ENCODE measurements around the gene TXNIP.

The TXNIP gene

GRCh38 chr1:145961425-145962156 is 34.8 kb downstream of the TXNIP start:
- no peak for DNase-seq

- no peak for DNase-seq
These were observed 35.3 kb downstream of the TXNIP start for GRCh38 chr1:145961109-145961424.

- no peak for DNase-seq
These were observed 35.8 kb downstream of the TXNIP start for GRCh38 chr1:145960468-145961108.

GRCh38 chr1:145959957-145960467 is 36.4 kb downstream of the TXNIP start:
- no peak for DNase-seq

DNA sequence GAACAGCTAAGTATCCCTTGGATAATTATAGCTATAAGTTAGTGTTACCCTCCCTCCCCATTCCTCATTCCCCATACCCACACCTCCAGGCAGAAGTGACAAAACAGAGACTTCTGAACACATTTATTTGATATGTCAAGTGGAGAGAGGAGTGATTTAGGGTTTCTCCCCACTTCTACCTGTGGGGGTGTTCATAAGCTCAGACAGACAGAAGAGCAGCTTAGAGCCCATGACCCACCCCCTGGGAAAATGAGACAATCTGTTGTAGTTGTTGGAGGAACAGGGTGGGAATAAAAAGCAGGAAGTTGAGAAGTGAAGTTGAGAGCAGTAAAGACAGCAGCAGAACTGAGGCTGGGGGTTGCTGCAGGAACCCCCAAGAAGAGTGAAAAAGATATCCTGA is 37.0 kb downstream of the TXNIP start:
- DNase-seq, result no peak

DNA sequence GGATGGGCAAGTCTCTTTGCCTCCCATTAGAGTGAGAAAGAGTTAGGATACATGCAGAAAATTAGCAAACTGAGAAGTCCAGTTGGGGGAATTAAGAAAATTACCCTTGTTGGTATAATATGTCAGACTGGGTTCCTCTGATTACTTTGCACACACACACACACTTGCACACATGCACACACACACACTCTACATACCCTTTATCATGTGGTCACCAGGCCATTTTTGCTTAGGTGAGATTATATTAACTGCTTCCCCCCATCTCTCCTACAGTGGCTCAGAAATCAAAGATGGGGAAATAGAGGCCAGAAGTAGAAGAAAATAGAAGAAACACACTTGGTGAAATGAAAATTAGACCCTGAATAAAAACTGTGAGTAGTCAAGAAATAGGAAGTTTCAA is 37.6 kb downstream of the TXNIP start:
- no peak for DNase-seq

DNA sequence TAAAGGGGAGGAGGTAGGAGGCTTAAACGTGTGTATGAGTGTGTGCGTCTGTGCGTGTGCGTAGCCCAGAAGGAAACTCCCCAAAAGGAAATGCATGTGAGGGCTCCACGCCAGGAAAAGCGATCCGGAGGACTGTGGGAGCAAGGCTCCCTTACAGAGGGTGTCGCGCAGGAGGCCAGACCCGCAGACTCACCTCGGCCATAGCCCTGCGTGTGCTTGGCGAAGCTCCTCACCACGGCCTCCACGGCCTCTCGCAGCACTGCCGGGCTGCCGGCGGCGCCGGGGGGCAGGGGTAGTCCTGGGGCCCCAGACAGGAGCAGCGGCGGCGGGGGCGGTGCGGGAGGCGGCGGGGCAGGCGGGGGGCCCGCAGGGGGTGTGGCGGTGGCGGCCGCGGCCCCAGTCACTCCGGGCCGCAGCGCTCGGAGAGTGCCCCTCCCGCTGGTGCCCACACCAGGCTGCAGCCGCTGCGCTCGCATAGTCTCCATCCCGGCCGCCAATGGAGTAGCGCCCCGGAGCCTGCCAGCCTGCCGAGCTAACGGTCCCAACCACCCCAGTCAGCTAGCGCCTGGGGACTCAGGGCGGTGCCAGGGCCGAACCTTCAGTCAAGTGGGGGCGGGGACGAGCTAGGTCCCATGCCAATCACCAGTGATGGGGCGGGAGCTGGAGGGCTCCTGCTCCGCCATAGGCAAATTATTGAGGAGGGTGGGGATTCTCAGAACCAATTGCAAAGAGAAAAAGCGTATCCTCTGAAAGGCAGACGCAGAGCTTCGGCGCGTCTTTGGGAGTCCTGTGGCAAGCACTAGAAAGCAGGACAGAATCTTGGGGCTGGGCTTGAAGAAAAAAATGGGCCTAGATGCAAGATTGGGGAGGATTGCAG is 38.7 kb downstream of the TXNIP start, which contains the start of gene LIX1L:
Gene LIX1L (minus strand): TSS at position 575 of the 877 bp plus-strand sequence. CDS start 90 bp downstream, at position 485.
- DNase-seq, result peak; percentile 90

GRCh38 chr1:145956781-145957442 is 39.5 kb downstream of the TXNIP start:
- no peak for DNase-seq

DNA sequence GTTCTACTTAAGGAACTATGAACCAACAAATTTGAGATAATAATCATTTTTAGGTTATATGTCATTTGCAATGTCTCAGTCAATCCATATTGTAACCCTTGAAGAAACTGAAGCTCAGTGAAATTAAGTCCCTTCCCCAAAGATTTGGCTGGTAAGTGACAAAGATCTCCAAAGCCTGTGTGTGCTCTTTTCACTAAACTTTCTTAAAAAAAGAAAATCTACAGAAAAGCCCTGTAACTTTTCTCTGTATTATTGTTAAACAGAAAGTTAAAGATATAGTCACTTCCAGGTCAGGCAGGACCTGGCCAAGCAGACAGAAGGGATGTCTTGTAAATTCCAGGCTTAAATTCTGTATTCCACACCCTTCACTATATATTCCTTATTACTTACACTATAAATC is 40.0 kb downstream of the TXNIP start:
- DNase-seq, result no peak

- no peak for DNase-seq
These were observed 40.9 kb downstream of the TXNIP start for GRCh38 chr1:145955436-145955835.

DNA sequence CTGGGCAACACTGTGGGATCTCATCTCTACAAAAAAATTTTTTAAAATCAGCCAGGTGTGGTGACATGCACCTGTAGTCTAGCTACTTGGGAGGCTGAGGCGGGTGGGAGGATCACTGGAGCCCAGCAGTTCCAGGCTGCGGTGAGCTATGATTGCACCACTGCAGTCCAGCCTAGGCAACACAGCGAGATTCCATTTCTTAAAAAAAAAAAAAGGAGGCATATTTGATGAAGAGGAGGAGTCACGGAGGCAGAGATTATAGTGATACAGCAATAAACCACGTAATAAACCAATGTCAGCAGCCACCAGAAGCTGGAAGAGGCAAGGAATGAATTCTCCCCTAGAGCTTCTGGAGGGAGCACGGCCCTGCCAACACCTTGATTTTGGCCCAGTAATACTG is 42.5 kb downstream of the TXNIP start:
- DNase-seq, result no peak

DNA sequence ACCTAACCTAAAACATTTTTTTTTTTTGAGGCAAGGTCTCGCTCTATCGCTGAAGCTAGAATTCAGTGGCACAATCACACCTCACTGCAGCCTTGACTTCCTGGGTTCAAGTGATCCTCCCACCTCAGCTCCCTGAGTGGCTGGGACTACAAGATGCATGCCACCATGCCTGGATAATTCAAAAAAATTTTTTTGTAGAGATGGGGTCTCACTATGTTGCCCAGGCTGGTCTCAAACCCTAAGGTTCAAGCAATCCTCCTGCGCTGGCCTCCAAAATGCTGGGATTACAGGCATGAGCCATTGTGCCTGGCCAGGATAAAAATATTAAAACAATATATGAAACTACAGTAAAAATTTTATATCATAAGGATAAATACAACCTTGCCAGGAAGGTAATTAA is 43.5 kb downstream of the TXNIP start:
- DNase-seq, result no peak

- DNase-seq, result no peak
These were observed 44.9 kb downstream of the TXNIP start for GRCh38 chr1:145951526-145951925.

GRCh38 chr1:145949219-145949618 is 47.2 kb downstream of the TXNIP start:
- DNase-seq, result no peak

DNA sequence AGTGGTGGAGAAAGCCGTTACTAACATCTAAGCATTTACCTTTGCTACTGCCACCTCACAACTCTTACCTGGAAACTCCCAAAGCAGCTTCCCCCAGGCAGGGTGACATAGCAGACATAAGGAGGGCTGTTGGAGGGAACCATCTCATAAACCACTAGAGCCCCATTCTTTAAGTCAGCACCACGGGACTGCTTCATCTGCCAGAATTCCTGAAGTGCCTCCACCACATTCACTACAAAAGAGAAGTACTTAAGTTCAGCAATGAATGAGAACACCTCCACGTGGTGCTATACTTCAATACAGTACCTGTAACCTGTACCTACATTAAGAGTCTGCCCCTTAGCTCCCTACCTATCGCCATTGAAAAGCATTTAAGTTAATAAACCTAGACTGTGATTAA is 48.8 kb downstream of the TXNIP start:
- DNase-seq, result no peak

- no peak for DNase-seq
These were observed 49.8 kb downstream of the TXNIP start for GRCh38 chr1:145946477-145946986.

- no peak for DNase-seq
These were observed 51.8 kb downstream of the TXNIP start for GRCh38 chr1:145944532-145944931.

GRCh38 chr1:145942871-145943270 is 53.5 kb downstream of the TXNIP start:
- DNase-seq, result no peak

All from T1000 (cell line).